GM03348 (cell line): Measurements from ENCODE around the gene SRPRB.

Experiments used
- DNase-seq: peaks from one replicate; pipeline ENCODE4 v3.0.0; 2012; ENCODE audit warnings: low spot score

Gene SRPRB

DNA sequence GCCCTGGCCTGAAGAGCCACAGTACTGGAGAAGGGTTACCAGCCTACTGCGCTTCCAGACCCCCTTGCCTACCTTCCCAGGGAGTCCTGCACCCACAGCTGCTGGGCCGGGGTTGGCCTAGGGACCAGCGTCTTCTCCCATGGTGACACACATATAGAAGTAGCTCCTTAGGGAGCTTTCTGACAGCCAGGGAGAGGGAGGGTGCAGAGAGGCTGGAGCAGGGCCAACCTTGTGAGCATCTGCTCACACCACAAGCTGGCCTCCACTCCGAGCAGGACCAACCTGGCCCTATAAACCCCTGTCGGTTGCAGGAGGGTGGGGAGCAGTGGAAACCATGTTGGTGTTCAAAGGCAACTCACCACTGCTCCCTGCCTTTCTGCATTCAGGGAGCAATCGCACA lies 35.2 kb downstream of the SRPRB start:
- no peak for DNase-seq

DNA sequence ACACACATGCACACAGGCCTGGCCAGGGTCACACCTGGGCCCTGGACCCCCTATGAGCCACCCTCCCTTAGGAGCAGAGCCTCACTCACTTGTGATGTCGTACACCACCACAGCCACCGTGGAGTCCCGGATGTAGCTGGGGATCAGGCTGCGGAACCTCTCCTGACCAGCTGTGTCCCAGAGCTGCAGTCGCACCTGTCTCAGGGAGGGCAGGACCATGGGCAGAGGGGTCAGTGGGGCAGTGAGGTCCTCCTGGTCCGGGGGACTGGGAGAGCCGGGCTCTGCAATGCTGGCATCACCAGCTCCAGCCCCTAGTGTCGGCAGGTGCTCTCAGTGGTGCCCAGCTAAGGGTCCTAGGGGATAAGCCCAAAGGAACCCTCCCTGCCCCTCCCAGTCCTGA lies 35.6 kb downstream of the SRPRB start:
- no peak for DNase-seq

DNA sequence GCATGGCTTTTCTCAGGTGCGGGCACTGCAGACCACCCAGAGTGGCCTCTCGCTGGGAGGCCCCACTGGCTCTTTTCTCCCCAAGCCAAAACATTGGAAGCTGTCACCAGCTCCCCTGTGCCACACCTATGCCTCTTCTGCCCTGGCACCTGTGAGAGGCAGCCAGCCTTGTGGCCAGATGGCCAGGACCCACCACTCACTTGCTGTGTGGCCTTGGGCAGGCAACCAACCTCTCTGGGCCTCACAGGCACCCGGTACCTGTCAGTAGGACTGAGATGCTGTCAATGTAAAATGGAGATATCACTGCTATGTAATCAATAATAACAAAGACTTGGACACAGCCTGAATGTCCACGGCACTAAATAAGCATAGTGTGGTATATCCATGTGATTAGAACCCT lies 36.5 kb downstream of the SRPRB start:
- DNase-seq = no peak

DNA sequence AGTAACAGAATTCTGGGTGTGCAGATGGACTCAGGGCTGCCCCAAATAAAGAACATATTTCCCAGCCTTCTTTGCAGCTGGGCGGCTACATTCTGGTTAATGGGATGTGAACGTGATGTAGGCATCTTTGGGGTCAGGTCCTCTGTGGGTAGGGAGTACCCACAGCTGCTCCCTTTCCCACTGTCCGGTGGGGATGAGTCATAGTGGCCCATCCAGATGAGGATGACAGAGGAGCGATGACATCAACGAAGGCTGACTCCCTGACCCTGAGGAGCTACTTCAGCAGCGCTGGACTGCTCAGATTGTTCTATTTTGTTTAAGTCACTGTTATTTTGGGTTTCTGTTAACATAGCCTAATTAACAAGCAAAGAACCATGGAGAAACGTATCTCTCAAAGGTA lies 38.0 kb downstream of the SRPRB start:
- DNase-seq = peak; percentile 27

DNA sequence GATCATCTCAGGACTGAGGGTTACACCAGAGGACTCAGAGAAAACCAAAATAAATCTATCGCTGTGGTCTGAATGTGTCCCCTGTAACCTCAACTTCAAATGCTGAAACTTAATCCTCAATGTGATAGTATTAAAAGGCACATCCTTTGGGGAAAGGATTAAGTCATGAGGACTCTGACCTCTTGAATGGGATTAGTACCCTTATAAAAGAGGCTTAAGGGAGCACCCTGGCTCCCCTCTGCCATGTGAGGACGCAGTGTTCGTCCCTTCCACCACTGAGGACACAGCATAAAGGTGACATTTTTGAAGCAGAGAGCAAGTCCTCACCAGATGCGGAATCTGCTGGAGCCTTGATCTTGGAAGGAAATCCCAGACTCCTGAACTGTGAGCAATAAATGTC lies 39.5 kb downstream of the SRPRB start:
- no peak for DNase-seq

DNA sequence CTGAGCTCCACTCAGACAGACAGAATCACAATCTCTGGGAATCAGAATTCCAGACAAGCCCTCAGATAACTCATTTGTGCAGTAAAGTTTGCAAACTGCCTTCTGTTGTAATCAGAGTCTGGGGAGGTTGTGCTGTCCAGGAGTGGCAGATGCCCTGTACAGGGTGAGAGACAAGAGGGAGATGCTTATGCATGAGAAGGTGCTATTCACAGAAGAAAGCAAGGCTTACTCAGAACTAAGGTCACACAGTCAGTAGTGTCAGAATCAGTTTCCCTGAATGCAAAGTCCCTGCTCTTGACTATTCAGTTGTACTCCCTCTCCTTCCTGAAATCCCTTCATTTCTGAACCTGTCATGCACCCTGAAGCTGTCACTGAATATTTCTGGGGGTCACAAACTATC lies 43.7 kb downstream of the SRPRB start:
- no peak for DNase-seq

DNA sequence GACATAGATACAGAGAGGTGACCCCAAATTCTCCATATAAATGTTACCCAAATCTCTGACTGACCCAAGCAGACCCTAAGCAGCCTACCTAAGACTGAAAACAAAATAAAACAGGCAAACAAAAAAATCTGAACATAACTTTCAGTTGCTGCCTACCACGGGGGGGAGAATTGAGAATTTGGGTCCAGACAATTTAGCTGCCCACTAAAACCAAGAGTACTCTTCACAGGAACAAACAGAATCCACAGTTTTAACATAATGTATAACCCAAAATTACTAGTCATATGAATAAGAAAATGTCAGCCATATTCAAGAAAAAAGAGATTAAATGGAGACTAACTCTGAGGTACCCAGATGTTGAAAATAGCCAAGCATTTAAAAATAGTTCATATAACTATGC lies 44.4 kb downstream of the SRPRB start:
- DNase-seq = no peak

DNA sequence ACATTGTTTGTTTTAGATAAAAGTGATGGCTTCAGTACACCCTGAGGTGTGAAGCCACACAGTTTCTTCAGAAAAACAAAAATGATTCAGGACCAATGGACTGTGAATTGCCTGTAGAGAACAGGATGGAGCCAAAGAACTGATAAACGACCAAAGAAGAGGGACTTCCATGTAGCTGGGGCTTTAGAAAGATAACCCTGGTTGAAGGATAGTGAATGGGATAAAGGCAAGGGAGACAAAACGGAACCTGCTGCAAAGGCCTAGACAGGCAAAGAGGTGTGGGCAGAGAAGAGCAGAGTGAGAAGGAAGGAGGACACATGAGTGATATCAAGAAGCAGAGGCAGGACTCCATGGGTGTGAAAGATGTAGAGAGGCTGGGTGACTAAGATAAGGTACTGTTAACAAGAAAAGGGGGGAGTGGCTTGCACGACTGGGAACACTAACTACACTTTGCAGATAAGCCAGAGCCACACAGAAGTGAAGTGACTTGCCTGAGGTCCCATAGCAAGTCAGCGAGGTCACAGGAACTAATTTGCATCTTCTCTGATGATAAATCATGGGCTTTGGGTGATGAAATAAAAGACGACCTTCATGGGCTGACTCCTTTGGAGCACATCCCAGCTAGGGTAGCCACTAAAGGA lies 45.8 kb downstream of the SRPRB start:
- DNase-seq = no peak

DNA sequence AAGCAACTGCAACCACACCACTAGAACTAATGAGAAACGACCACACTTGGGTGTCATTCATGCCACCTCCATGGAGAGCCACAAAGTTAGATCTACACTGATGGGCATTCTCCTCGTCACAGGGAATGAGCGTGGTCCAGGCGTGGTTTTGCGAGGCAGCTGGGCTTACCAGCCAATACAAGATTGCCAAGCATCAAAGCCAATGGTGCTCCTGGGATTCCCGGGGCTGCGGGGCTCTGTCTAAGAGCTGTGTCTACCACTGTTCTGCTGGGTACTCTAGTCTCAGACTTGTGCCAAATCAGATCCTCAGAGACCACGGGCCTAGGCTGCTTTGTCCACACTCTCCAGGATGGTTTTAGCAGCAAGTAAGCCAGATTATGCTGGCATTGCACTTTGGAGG lies 46.3 kb downstream of the SRPRB start:
- no peak for DNase-seq

DNA sequence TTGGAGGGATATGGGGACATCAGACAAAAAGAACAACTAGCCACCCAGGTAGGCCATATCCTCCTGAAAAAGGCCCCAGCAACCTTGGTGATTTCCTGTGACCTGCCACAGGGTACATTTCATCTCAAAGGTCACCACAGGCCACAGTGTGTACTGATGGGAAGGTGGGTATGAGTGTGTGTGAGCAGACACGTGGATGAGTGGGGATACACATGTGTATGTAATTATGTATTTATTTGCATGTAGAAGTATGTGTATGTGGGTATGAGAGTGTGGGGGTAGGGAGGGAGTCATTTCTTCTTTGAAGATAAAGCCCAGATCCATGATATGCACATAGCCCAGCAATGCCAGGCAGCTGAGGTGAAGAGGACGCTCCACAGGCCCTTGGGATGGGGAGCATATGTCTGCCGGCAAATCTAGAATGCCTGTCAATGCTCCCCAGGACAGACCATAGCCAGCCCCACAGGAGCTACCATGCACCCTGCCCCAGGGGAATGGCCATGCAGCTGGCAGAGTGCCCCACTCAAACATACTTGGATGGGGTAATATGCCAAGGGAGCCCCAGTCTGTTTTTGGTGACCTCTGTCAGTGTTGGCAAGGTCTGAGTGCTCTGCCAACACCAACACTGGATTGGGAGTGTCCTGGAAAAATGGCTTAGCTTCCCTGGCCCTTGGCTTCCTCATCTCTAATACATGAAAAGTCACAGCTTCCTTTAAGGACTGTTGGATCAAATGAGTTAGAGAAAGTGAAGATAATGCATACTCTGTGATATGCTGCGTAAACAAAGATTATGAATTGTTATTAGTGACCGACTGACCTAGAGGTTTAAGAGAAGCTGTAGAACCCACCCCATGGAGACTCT lies 47.7 kb downstream of the SRPRB start:
- DNase-seq = no peak

DNA sequence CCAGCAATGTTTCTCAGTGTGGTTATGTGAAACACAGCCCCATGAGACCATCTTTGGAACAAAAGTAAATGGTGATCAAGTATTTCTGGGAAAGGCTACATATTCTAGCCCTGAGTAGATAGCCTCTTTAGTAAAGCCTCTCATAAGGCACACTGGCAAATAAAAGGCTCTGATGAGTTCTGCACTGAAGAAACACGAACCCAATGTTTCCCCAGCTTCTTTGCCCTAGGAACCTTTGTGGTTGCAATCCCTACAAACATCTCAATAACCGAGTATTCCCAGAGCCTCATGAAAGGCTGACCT lies 48.3 kb downstream of the SRPRB start:
- DNase-seq = no peak

DNA sequence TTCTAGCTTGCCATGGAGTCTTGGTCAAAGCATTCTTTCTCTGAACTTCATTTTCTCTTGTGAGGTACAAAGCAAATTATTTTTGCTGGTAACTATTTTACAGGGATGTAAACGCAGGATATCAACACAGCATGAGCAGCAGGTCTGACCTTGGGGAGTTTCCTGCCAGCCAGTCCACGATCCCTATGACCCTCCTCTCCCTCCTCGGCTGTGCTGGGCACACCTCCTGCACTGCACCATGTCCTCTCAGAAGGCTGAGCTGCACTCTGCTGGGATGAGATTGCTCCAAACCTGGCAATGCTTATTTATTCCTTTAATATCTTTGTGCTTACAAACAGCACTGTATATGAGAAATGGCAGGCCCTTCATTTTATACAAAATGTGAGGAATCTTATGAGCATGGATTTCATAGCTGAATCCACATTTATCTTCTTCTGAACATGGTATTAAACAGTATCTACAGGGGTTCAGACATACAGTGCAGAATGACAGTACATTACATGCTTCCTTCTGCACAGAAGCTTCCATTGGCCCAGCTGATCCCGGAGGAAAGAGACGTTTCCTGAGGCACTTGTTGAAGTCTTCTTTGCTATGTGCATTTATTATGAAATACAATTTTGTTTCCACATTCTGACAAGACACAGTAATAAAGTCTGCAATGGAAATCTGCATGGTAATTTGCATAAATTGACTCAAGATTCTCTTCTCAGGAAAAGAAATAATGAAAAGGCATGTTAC lies 48.8 kb downstream of the SRPRB start:
- DNase-seq = no peak

DNA sequence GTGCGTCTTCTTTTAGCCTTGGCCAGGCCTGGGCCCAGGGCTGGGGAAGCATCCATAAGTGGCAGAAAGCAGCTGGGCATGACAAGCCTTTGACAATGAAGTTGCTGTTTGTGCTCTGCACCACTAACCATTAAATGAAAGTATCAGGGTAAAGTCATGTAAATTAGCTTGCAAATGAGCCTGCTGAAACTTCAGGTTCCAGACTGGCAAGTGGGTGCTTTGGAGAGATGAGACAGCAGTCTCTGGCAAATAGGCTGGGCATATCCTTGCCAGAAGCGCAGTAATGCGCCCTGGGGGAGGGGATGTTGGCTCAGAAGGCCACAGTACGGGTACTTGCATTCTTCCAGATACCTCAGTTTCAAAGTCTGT lies 49.4 kb downstream of the SRPRB start:
- DNase-seq = no peak

DNA sequence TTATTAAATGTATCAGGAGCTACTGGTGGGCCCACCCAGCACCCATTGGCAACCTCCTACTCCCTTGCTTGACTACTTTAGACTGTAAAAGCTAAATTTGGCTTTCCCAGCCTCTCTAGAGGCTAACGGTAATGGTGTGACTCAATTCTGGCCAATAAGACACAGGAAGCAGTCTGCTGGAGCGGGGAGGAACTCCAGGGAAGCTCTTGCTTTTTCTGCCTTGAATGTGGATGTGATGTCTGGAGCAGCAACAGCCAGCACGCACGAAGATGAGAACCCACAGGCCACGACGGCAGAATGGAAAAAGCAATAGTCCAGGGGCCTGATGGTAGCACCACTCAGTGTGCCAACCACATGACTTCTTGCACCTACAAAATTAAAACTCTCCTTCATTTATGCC lies 50.2 kb downstream of the SRPRB start:
- DNase-seq = no peak

DNA sequence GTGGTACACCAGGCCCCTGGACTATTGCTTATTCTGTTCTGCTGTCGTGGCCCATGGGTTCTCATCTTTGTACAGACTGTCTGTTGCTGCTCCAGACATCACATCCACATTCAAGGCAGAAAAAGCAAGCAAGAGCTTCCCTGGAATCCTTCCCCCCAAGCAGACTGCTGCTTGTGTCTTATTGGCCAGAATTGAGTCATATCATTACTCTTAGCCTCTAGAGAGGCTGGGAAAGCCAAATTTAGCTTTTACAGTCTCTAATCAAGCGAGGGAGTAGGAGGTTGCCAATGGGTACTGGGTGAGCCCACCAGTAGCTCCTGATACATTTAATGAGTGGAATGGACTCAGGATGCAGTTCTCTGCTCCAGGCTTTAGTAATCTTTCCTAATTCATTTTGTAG lies 50.7 kb downstream of the SRPRB start:
- no peak for DNase-seq

DNA sequence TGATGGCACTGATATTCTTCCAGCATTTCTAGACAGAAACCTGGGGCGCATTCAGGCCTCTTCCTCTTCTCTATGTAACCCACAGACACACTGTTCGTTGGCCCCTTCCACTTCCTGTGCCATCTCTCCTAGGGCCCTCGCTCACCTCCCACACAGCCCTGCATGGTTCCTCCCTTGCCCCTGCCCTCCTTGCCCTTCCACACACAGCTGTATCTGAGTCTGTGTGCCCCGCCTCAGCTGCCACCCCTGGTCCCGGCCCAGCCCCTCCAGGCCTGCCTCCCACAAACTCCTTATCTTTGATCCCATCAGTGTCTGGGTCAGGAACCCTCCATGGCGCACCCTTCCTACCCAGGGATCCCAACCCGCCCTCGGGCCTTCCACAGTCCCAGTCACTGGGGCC lies 52.2 kb downstream of the SRPRB start:
- no peak for DNase-seq

DNA sequence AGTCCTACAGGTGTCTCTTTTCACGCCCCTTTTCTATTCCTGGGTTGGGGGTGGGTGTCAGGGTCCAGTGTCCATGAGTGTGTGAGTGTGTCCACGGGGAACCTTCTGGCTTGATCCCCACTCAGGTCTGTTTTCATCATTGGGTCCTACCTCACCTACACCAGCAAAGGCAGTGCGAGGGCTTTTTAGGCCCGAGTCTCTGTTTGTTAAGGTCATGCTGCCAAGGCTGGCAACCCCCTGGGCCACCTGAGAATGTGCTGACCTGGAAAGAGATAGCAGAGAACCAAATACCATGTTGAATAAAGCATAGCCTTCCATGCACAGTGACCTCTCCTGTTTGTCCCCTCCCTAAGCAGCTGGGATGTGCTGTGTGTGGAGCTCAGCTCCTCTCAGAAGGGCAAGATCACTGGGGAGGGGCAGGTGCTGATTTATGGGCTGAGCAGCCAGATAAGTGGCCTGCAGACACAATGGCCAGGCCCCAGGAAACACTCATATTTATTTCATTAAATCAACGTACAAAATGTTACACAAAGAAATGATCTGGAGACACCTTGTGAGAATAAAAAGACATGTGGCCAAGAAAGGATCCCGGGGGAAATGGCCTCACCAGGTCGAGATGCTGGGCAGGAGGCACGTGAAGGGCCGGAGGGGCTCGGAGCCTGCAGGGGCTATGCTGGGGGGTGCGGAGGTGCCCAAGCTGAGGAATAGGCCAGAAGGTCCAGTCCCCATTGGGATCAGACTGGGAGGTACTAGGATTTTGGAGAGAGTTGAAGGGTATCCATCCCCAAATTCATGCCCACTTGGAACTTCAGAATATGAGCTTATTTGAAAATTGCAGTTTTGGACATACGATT lies 54.0 kb downstream of the SRPRB start:
- no peak for DNase-seq

DNA sequence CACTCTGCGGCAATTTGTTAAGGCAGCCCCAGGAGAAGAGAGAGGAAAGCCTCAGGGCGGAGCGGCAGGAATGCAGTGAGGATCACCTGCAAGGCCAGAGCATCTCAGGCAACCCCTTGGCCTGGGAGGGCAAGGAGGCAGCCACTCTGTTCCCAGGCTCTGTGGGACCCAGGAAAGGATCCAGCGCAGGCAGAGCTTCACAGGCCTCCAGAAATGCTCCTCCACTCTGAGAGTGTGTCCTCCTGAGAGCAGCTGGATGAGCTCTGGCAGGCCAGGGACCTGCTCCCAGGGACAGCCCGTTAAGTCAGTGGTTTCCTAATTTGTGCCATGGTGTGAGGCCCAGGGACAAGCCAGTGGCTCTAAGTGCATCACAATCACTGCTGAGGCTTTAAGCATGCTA lies 54.9 kb downstream of the SRPRB start:
- DNase-seq = no peak

DNA sequence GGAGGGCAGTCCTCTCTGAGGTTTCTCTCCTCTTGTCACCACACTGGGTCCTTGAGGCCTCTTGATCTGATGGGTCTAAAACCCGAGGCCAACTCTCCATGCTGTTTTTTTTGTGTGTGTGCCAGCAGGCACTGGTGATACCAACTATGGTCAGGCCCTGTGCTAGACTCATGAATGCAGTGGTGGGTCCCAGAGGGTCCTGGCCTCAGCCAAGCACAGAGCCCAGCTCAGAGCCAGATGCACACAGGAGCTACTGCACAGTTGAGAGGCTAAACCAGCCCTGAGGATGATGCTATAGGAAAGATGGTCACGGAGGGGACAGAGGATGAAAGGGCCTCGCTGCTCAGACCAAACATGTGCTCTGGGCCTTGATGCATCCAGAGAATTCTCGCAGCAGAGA lies 56.5 kb downstream of the SRPRB start:
- DNase-seq = no peak

DNA sequence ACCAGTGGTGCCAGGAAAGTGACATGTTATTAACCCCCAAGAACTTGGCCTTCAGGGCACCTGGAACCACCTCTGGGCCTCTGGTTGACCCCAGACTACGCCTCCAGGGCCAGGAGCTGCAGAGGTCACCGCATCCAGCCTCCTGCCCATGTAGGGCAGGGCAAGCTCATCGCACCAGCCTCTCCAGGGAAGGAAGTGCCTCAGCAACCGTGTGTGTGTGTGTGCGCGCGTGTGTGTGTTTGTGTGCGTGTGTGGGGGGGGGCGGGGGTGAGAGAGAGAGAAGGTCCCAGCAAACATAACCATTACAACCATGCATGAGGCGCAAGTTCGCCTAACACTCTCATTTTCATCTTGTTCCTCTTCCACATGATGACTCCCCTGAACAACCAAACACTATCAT lies 58.3 kb downstream of the SRPRB start:
- DNase-seq = no peak

DNA sequence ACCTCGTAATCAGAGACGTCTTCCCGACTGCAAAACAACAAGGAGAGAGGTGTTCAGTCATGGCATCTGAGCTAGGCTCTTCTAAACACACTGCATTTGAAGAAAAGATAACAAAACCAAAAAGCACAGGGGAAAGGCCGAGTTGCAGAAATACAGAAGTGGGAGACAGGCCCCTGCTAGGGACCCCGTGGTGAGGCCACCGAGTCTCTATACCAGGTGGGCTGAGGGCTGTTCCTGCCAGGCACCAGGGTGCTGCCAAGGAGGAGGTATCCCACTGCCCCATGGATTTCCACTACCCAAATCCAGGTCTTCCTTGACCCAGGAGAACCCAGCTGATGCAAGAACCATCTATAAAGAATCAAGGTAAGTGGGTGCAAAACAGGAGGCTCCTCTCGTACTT lies 59.0 kb downstream of the SRPRB start:
- no peak for DNase-seq

DNA sequence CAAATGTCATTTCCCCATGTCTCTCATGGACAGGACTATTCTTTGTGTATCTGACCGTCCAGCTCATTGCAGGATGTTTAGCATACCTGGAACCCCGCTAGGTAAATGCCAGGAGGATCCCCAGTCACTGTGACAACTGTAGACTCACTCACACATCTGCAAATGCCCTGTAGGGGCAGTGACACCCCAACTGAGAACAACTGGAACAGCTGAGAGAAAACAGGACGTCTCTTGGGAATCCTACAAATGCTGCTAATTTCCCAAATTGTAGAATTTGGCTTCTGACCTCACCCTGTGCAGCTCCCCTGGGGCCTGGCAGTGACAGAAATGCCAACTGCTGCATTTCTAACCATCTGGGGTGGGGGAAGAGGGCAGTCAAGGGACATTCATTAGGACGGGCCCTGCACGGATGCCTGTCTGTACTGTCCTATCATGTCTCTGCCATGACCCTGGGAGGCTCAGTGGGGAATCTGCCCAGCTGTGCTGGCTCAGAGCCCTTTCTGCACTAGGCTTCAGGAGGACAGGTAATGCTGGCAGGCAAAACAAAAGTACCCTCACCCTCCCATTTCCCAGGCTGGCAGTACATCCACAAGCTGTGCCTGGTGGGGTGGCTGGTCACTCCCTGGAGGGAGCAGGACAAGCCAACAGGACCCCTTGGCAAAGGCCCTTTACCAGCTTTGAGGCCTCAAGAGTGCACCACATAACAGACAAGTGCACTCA lies 59.7 kb downstream of the SRPRB start:
- DNase-seq = no peak
